ENCODE data around the gene MTURN. TPM values are rescaled to one million over a fixed set of nuclear protein-coding genes. Genes with fewer than 3 reads are reported as not detected.

Gene MTURN
- total and polyA plus RNA-seq, 12 donors, result 4.6 to 15.6 (median 7.6) TPM

DNA sequence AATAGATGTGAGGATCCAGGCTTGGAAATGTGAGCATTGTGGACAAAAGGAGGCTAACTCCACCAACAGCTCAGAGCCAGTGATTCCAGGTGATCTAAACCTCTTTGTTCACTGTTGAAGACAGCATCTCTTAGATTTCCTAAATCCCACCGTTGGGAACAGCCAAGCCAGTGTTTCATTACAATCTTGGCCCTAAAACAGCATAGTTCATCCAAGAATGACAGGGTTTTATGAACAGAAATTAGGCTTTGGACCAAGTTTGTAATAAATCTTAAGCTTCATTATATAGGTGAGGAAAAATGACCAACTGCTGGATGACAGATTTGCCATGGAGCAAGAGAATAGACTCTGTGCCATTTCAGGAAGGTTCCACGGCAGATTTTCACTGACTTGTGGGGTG, 65.8 kb downstream of the MTURN start:
- Histone ChIP-seq H3K4me1 (replicated peaks in 1 of 2) (no peaks in the 10 kb centered on the region), H3K9me3 (replicated peaks in 1 of 3) (no peaks in the 10 kb centered on the region), H3K27ac (no peak overlapping the region), H3K27me3 (no peaks in the 10 kb centered on the region), H3K36me3 (replicated peaks in 1 of 2) (no peaks in the 10 kb centered on the region), H3K4me3 (no peak overlapping the region)
- TF ChIP-seq, protein P1, sequence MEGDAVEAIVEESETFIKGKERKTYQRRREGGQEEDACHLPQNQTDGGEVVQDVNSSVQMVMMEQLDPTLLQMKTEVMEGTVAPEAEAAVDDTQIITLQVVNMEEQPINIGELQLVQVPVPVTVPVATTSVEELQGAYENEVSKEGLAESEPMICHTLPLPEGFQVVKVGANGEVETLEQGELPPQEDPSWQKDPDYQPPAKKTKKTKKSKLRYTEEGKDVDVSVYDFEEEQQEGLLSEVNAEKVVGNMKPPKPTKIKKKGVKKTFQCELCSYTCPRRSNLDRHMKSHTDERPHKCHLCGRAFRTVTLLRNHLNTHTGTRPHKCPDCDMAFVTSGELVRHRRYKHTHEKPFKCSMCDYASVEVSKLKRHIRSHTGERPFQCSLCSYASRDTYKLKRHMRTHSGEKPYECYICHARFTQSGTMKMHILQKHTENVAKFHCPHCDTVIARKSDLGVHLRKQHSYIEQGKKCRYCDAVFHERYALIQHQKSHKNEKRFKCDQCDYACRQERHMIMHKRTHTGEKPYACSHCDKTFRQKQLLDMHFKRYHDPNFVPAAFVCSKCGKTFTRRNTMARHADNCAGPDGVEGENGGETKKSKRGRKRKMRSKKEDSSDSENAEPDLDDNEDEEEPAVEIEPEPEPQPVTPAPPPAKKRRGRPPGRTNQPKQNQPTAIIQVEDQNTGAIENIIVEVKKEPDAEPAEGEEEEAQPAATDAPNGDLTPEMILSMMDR (IDR thresholded peaks at IDR 0.05), result no peak
- WGBS, 4 donors, result 67 to 87% (median 78%) methylated on average over 2 of the region's 2 CpGs
- intact Hi-C loops (cut with DNase I), result no loop called here
- DNase-seq, result no peak

DNA sequence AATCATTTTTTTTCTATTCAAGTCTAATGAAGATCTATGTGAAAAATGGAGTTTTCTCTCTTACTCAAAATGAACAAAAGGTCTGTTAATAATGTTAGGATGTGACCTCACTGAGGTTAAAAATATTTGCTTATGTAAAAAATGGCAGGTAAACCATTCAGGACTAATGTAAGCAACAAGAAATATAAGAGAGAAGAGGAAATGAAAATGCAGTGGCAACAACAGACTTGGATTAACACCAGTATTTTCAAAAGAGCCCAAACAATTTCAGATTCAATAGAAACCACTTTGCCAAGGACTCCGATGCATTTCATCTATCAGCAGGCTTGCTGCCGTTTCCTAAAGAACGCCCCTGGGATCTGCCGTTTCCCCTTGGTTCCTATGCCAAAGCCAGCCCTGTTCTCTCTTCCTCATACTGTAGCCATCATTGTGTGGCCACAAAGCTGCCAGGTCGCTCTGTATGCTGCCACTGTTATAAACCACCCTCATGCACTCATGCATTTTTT, 66.4 kb downstream of the MTURN start:
- no peak for DNase-seq
- TF ChIP-seq POLR2A (IDR thresholded peaks at IDR 0.05), result no peak
- TF ChIP-seq, protein P1 (IDR thresholded peaks at IDR 0.05), result no peak
- H3K27ac ChIP-seq, result no peak overlapping the region

DNA sequence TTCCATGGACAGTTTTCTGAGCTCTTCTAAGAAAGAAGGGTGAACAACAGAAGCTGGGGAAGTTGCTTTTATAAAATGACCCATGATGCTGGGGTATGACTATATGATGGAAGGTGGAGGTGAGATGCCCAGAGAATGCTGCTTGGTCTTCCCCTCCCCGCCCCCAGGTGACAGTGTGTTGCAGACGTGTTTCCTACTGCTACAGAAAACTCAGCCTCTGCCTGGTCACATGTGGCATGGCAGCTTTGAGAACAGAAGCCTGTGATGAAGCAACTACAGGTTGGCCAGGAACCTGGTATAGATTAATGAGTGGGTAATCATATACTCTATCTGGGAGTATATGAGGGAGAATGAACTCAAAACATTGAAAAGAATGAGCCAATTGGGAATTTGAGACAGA, 67.1 kb downstream of the MTURN start:
- Histone ChIP-seq H3K27me3 (no peaks in the 10 kb centered on the region), H3K4me3 (no peak overlapping the region), H3K36me3 (replicated peaks in 1 of 2) (no peaks in the 10 kb centered on the region), H3K4me1 (replicated peaks in 1 of 2) (no peaks in the 10 kb centered on the region), H3K9me3 (replicated peaks in 1 of 3) (no peaks in the 10 kb centered on the region), H3K27ac (no peak overlapping the region)
- no peak for DNase-seq
- 82 to 96% (median 85%) methylated on average over 2 of the region's 2 CpGs for WGBS, 4 donors
- intact Hi-C loops (cut with DNase I), result no loop called here
- no peak for TF ChIP-seq POLR2A (IDR thresholded peaks at IDR 0.05)
- TF ChIP-seq, protein P1 (IDR thresholded peaks at IDR 0.05), result no peak

More for the DNA sequence above, 66.4 kb downstream of the MTURN start:
- intact Hi-C loops (cut with DNase I), result no loop called here
- 77 to 86% (median 78%) methylated on average over 5 of the region's 5 CpGs for WGBS, 4 donors
- no peaks in the 10 kb centered on the region for H3K27me3 ChIP-seq
- H3K4me3 ChIP-seq, result no peak overlapping the region
- H3K4me1 ChIP-seq (replicated peaks in 1 of 2), result no peaks in the 10 kb centered on the region
- no peaks in the 10 kb centered on the region for H3K36me3 ChIP-seq (replicated peaks in 1 of 2)
- no peaks in the 10 kb centered on the region for H3K9me3 ChIP-seq (replicated peaks in 1 of 3)

DNA sequence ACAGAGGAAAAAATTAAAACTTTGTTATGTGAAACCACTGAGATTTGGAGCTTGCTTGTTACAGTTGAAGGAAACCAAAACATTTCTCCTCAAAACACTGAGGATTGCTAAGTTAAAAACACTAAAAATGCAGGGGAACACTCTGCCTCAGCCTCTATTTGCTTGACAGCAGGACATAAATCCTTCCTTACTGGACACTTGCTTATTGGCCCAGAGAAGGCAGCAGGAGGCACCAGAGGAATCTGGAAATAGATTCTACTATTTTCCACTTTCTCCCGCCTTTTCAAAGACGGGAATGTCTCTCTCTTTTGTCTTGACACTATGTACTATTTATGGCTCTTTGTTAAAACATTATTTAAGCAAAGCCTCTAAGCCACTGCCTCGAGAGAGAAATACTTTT, 67.9 kb downstream of the MTURN start:
- 75 to 87% (median 83%) methylated on average over 3 of the region's 3 CpGs for whole genome bisulfite sequencing, 4 donors
- H3K27ac ChIP-seq, result no peak overlapping the region
- no peak for DNase-seq

More for the DNA sequence above, 67.9 kb downstream of the MTURN start:
- Histone ChIP-seq H3K36me3 (replicated peaks in 1 of 2) (no peaks in the 10 kb centered on the region), H3K4me3 (no peak overlapping the region), H3K9me3 (replicated peaks in 1 of 3) (no peaks in the 10 kb centered on the region), H3K27me3 (no peaks in the 10 kb centered on the region), H3K4me1 (replicated peaks in 1 of 2) (no peaks in the 10 kb centered on the region)
- TF ChIP-seq POLR2A (IDR thresholded peaks at IDR 0.05), result no peak
- TF ChIP-seq, protein P1 (IDR thresholded peaks at IDR 0.05), result no peak
- intact Hi-C loops (cut with DNase I), result no loop called here

All from adrenal gland (tissue), 12 donors.